Immature natural killer cell (primary cell): Measurements from ENCODE around the gene ACOT7. TPM values are rescaled to one million over a fixed set of nuclear protein-coding genes. Genes with fewer than 3 reads are reported as not detected.

Experiments
- DNase-seq, 3 donors: peaks; one replicate each; pipeline ENCODE4 v3.0.0; 2022; ENCODE audit warnings: mixed read lengths in 1 of 3
- H3K27ac Mint-ChIP-seq, 6 donors: one replicate each; pipeline ENCODE4 v1.8.0; 2020; ENCODE audit warnings: mixed read lengths in 6 of 6, mild to moderate bottlenecking in 5 of 6, inconsistent platforms in 4 of 6, moderate library complexity in 3 of 6
- H3K27me3 Mint-ChIP-seq, 3 donors: one replicate each; pipeline ENCODE4 v1.8.0; 2020 to 2021; ENCODE audit warnings: low read depth in 3 of 3, mild to moderate bottlenecking in 3 of 3, mixed read lengths in 3 of 3, moderate library complexity in 3 of 3, inconsistent platforms in 1 of 3
- H3K36me3 Mint-ChIP-seq, 3 donors: one replicate each; pipeline ENCODE4 v1.8.0; 2020; ENCODE audit warnings: mixed read lengths in 3 of 3, inconsistent platforms in 2 of 3, mild to moderate bottlenecking in 2 of 3
- H3K4me1 Mint-ChIP-seq, 2 donors: one replicate each; pipeline ENCODE4 v1.8.0; 2020; ENCODE audit warnings: inconsistent platforms in 2 of 2, mild to moderate bottlenecking in 2 of 2, mixed read lengths in 2 of 2, moderate library complexity in 1 of 2
- H3K4me3 Mint-ChIP-seq, 5 donors: one replicate each; pipeline ENCODE4 v1.8.0; 2020; ENCODE audit warnings: mild to moderate bottlenecking in 5 of 5, mixed read lengths in 5 of 5, inconsistent platforms in 3 of 5, moderate library complexity in 3 of 5
- H3K9me3 Mint-ChIP-seq, 6 donors: one replicate each; pipeline ENCODE4 v1.8.0; 2020; ENCODE audit warnings: mild to moderate bottlenecking in 6 of 6, mixed read lengths in 6 of 6, inconsistent platforms in 4 of 6, moderate library complexity in 3 of 6
- polyA plus RNA-seq, 3 donors: library from polyadenylated mRNA; unstranded; fragments of 300-500 nt; fragmentation: Illumina TruSeq; gene quantifications; one replicate each; pipeline ENCODE4 v1.2.3, GENCODE V29; 2021

Gene ACOT7
- polyA plus RNA-seq, 3 donors from 2014 or later, result 26.7 to 31.2 (median 28.9) TPM

GRCh38 chr1:6347641-6348487, 45.7 kb downstream of the ACOT7 start:
- DNase-seq, result peak; percentile 57 to 69 (median 67)
- Mint-ChIP-seq H3K27ac (peak overlapping the region; percentile 85 to 94 (median 88)), H3K9me3 (no peaks in the 10 kb centered on the region), H3K4me1 (peaks cover 30 to 33% of the 10 kb centered on the region in 2 donors), H3K4me3 (peak overlapping the region; percentile 59 to 82 (median 70)), H3K27me3 (peaks cover 2 to 3% (median 2%) of the 10 kb centered on the region in 3 donors), H3K36me3 (peaks cover 0 to 3% (median 0%) of the 10 kb centered on the region in 3 donors)

DNA sequence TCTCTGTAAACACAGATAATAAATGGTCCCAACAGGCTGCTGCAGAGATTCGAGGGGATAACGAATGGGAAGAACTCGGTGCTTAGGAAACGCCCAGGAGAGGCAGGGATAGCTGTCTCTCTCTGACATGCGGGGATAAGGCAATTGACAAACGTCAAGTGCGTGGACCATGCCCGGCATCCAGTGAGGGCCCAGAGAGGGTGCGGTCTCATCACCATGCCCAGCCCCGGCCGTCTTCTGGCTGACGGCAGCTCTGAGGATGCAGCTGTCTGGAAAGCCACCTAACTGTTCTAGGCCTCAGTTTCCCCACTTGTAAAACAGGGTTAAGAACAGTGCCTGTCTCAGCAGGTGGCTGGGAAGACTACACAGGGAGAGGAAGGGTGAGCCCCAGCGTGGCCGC, 48.1 kb downstream of the ACOT7 start:
- Mint-ChIP-seq H3K4me3 (no peak overlapping the region), H3K27ac (no peak overlapping the region), H3K4me1 (peaks cover 30 to 31% of the 10 kb centered on the region in 2 donors), H3K27me3 (peaks cover 2 to 3% (median 2%) of the 10 kb centered on the region in 3 donors), H3K36me3 (peaks cover 0 to 3% (median 0%) of the 10 kb centered on the region in 3 donors), H3K9me3 (no peaks in the 10 kb centered on the region)
- DNase-seq, result no peak

GRCh38 chr1:6345009-6345408, 48.6 kb downstream of the ACOT7 start:
- Mint-ChIP-seq H3K27ac (no peak overlapping the region), H3K27me3 (peaks cover 2 to 3% (median 2%) of the 10 kb centered on the region in 3 donors), H3K4me1 (peaks cover 30 to 31% of the 10 kb centered on the region in 2 donors), H3K4me3 (no peak overlapping the region), H3K36me3 (peaks cover 0 to 3% (median 0%) of the 10 kb centered on the region in 3 donors), H3K9me3 (no peaks in the 10 kb centered on the region)
- DNase-seq, result no peak

DNA sequence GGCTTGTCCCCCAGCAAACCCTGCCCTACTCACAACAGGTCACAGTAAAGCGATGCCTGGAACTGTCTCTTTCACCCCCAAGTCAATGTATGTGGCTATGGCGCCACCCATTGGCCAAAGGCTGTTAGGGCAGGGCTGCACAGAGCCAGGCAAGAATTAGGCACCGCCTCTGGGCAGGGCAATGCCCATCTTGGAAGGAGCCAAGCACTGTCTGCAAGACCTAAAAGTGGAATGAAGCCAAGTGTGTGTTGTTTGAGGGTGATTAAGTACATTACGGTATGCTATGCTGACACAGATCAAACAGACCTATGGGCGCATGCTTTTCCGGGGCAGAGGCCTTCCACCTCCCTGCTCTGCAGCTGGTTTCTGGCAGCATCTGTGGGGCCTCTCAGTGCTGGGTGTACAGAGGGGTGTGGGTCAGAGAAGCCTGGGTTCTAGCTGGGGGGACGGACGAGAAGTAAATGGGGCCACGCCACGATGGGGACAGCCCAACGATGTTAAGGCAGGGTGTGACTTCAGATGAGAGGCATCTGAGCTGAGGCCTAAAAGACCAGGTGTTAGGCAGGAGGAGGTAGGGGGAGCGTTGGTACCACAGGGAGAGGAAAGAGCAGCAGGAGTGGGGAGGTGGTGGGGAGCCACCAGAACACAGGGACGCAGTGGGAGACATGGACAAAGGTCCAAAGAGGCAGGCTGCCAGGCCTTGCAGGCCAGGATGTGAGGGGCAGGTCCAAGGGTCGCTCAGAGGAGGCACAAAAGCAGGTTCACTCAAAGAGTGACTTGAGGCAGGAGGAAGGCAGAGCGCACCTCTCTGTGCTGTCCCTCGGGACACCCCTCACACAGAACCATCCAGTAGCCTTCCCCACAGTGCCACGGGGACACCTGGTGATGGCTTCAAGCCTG, 49.8 kb downstream of the ACOT7 start:
- no peak overlapping the region for H3K4me3 Mint-ChIP-seq
- peaks cover 17 to 20% of the 10 kb centered on the region in 2 donors for H3K4me1 Mint-ChIP-seq

DNA sequence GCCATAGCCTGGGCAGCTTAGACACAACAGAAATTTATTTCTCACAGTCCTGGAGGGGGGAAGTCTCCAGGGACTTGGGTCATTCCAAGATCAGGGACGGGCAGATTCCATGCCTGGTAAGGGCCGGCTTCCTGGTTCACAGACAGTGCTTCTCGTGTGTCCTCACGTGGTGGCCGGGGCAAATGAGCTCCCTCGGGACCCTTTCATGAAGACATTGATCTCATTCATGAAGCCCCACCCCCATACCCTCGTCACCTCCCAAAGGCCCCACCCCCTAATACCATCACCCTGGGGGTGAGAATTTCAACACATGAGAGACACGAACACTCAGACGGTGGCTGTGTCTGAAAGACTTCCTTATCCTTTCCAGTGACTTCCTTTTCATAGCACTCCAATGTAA, 51.5 kb downstream of the ACOT7 start:
- no peaks in the 10 kb centered on the region for H3K27me3 Mint-ChIP-seq
- H3K4me3 Mint-ChIP-seq, result no peak overlapping the region
- no peak overlapping the region for H3K27ac Mint-ChIP-seq
- no peak for DNase-seq
- peaks cover 5 to 8% of the 10 kb centered on the region in 2 donors for H3K4me1 Mint-ChIP-seq
- H3K9me3 Mint-ChIP-seq, result no peaks in the 10 kb centered on the region
- peaks cover 0 to 3% (median 0%) of the 10 kb centered on the region in 3 donors for H3K36me3 Mint-ChIP-seq

More for the DNA sequence above, 49.8 kb downstream of the ACOT7 start:
- H3K27me3 Mint-ChIP-seq, result peaks cover 0 to 3% (median 2%) of the 10 kb centered on the region in 3 donors
- peak; percentile 69 to 79 (median 72) for DNase-seq
- peaks cover 0 to 3% (median 0%) of the 10 kb centered on the region in 3 donors for H3K36me3 Mint-ChIP-seq
- peak overlapping the region in 2 of 6 donors; percentile 44 to 71 for H3K27ac Mint-ChIP-seq
- no peaks in the 10 kb centered on the region for H3K9me3 Mint-ChIP-seq

DNA sequence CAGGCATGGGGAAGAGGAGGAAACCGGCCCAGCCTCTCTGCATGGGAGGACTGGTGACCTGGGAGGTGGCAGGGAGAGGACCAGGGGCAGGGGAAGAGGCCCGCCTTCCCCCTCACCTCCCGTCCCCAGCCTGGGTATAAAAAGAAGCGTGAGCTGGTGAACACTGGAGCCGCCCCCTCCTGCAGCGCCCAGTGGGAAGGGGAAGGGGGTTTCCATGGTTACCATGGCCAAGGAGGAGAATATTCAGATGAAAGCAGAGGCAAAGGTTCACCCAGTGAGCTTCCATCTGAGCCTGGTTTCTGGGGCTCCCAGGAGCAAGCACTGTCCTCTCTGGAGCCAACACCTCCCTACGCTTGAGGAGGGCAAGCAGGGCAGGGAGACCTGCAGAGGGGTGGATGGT, 54.9 kb downstream of the ACOT7 start:
- Mint-ChIP-seq H3K9me3 (no peaks in the 10 kb centered on the region), H3K4me1 (peaks cover 2 to 5% of the 10 kb centered on the region in 2 donors), H3K27me3 (no peaks in the 10 kb centered on the region), H3K36me3 (peaks cover 0 to 3% (median 3%) of the 10 kb centered on the region in 3 donors), H3K27ac (no peak overlapping the region), H3K4me3 (no peak overlapping the region)
- DNase-seq, result no peak

- H3K9me3 Mint-ChIP-seq, result no peaks in the 10 kb centered on the region
- no peak overlapping the region for H3K4me3 Mint-ChIP-seq
- peak overlapping the region in 1 of 6 donors; percentile 53 for H3K27ac Mint-ChIP-seq
Observed at GRCh38 chr1:6336776-6337622, 56.6 kb downstream of the ACOT7 start.

DNA sequence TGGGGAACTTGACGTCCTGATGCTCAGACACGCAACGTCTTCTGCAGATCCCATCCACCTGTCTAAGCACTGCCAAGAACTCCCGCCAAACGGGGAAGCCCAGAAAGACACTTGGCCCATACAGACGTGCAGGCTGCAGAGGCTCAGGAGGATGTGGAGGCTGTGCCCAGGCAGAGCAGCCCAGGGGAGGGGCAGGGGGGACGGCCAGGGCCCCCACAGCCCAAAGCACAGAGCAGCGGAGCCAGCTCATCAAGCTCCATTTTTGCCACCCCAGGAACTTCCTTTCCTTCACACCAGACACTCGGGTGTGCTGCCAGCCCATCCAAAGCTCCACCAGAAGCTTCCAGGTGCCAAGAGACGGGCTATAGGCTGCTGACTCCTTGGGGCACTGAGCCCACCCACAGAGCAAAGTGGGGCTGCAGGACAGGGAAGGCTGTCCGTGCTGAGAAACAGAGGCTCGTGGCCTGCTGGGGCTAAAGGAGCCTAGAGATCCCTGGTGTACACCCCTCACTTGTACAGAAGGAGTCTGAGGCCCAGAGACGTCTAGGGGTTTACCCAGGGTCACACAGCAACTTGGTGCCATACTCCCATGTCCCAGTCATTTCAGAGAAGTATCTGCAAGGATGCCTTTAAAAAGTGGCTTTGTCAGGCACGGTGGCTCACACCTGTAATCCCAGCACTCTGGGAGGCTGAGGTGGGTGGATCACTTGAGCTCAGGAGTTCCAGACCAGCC, 59.1 kb downstream of the ACOT7 start:
- Mint-ChIP-seq H3K36me3 (peaks cover 0 to 3% (median 3%) of the 10 kb centered on the region in 3 donors), H3K9me3 (no peaks in the 10 kb centered on the region), H3K27ac (no peak overlapping the region), H3K27me3 (no peaks in the 10 kb centered on the region), H3K4me1 (no peaks in the 10 kb centered on the region), H3K4me3 (no peak overlapping the region)
- DNase-seq, result no peak

More at GRCh38 chr1:6336776-6337622, 56.6 kb downstream of the ACOT7 start:
- no peaks in the 10 kb centered on the region for H3K4me1 Mint-ChIP-seq
- H3K27me3 Mint-ChIP-seq, result no peaks in the 10 kb centered on the region
- H3K36me3 Mint-ChIP-seq, result peaks cover 0 to 3% (median 0%) of the 10 kb centered on the region in 3 donors
- DNase-seq, result no peak

DNA sequence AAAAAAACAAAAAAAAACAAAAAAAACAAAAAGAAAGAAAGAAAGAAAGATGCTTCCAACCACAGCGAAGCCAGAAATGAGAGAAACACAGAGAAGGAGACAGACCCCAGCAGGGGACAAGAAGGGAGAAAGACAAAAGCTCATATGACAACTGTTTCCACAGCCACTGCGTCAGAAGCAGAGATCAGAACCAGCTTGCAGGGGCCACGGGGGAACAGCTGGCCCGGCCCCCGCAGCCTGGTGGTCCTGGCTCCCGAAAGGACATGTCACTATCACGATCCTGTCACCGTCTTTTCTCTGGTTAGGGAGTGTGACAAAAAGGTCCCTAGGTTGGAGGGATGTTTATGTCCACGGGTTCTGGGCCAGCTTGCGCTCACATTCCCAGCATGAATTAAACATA, 60.7 kb downstream of the ACOT7 start:
- Mint-ChIP-seq H3K4me3 (no peak overlapping the region), H3K27ac (no peak overlapping the region), H3K9me3 (no peaks in the 10 kb centered on the region), H3K27me3 (no peaks in the 10 kb centered on the region), H3K36me3 (peaks cover 3 to 4% (median 3%) of the 10 kb centered on the region in 3 donors), H3K4me1 (no peaks in the 10 kb centered on the region)
- no peak for DNase-seq

- H3K4me3 Mint-ChIP-seq, result no peak overlapping the region
- H3K36me3 Mint-ChIP-seq, result peaks cover 3 to 6% (median 4%) of the 10 kb centered on the region in 3 donors
- DNase-seq, result no peak
- H3K9me3 Mint-ChIP-seq, result no peaks in the 10 kb centered on the region
- H3K4me1 Mint-ChIP-seq, result no peaks in the 10 kb centered on the region
- no peaks in the 10 kb centered on the region for H3K27me3 Mint-ChIP-seq
- H3K27ac Mint-ChIP-seq, result no peak overlapping the region
Observed at GRCh38 chr1:6331543-6332273, 61.9 kb downstream of the ACOT7 start.

- Mint-ChIP-seq H3K4me3 (no peak overlapping the region), H3K27ac (no peak overlapping the region), H3K36me3 (peaks cover 5 to 6% (median 6%) of the 10 kb centered on the region in 3 donors), H3K27me3 (peaks cover 0 to 3% (median 0%) of the 10 kb centered on the region in 3 donors), H3K9me3 (no peaks in the 10 kb centered on the region), H3K4me1 (peaks cover 2 to 3% of the 10 kb centered on the region in 2 donors)
- DNase-seq, result no peak
Observed at GRCh38 chr1:6330410-6330911, 63.1 kb downstream of the ACOT7 start.

- no peak overlapping the region for H3K4me3 Mint-ChIP-seq
- no peaks in the 10 kb centered on the region for H3K9me3 Mint-ChIP-seq
- DNase-seq, result no peak
- H3K4me1 Mint-ChIP-seq, result peaks cover 2 to 6% of the 10 kb centered on the region in 2 donors
- H3K27me3 Mint-ChIP-seq, result peaks cover 0 to 3% (median 0%) of the 10 kb centered on the region in 3 donors
- no peak overlapping the region for H3K27ac Mint-ChIP-seq
- peaks cover 6 to 7% (median 7%) of the 10 kb centered on the region in 3 donors for H3K36me3 Mint-ChIP-seq
Observed at GRCh38 chr1:6329851-6330250, 63.7 kb downstream of the ACOT7 start.
